HUES64 (cell line): Measurements from ENCODE around the gene MBNL2.

Source experiments
- H3K27ac ChIP-seq: 2 replicates; pipeline ENCODE4 v1.7.0; 2013; ENCODE audit warnings: low read depth, low read length, inconsistent platforms
- H3K27me3 ChIP-seq: 2 replicates; pipeline ENCODE4 v1.6.1; 2013; ENCODE audit warnings: mild to moderate bottlenecking, low read length; ENCODE audit not compliant: insufficient read depth
- H3K36me3 ChIP-seq: 2 replicates; pipeline ENCODE4 v1.6.1; 2013; ENCODE audit warnings: mild to moderate bottlenecking, low read length; ENCODE audit not compliant: insufficient read depth
- H3K4me1 ChIP-seq: 2 replicates; pipeline ENCODE4 v1.6.1; 2013; ENCODE audit warnings: mild to moderate bottlenecking, low read length, moderate library complexity; ENCODE audit not compliant: insufficient read depth
- H3K4me3 ChIP-seq: 2 replicates; pipeline ENCODE4 v1.5.1; 2013; ENCODE audit warnings: mild to moderate bottlenecking, low read length, moderate library complexity
- H3K9ac ChIP-seq: 2 replicates; pipeline ENCODE4 v1.6.1; 2013; ENCODE audit warnings: mild to moderate bottlenecking, low read depth, low read length
- H3K9me3 ChIP-seq: 2 replicates; pipeline ENCODE4 v1.6.1; 2013; ENCODE audit warnings: low read depth, low read length; ENCODE audit not compliant: insufficient read depth
- WGBS: fragments of 150-250, 120-280 bp; methylation state at CpG from one replicate; pipeline ENCODE4 v1.1.7; 2013; ENCODE audit warnings: missing lambda C conversion rate; 5-methylcytosine and 5-hydroxymethylcytosine counted together

The MBNL2 gene

GRCh38 chr13:97255515-97256021, 33.4 kb downstream of the MBNL2 start:
- H3K4me3 ChIP-seq, result no peak overlapping the region
- H3K36me3 ChIP-seq, result no peaks in the 10 kb centered on the region
- H3K27me3 ChIP-seq, result no peaks in the 10 kb centered on the region
- 79% methylated on average over 3 of the region's 3 CpGs for WGBS
- H3K27ac ChIP-seq, result no peak overlapping the region
- H3K4me1 ChIP-seq, result peaks cover 28% of the 10 kb centered on the region
- H3K9ac ChIP-seq, result no peak overlapping the region
- H3K9me3 ChIP-seq, result no peaks in the 10 kb centered on the region

DNA sequence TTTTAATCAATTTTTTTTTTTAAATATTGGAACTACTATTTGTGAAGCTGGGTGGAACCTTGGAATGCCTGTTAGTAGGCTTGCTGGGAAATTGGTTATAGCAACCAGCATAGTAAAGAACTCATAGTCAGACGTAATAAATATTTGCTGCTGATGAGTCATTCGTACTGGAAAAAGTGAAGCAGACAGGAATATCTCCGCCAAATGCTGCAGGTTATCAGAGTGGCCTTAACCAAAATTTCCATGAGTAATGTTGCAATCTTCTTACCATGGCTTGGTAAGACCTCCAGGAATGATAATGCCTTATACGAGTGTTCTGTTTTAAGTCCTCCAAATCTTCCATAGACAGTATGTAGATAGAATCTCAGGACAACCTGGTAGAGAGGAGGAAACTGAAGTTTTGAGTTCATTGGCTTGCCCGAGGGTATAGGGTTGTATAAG, 34.2 kb downstream of the MBNL2 start:
- Histone ChIP-seq H3K27ac (no peak overlapping the region), H3K9me3 (no peaks in the 10 kb centered on the region), H3K4me1 (peaks cover 28% of the 10 kb centered on the region), H3K4me3 (no peak overlapping the region), H3K27me3 (no peaks in the 10 kb centered on the region), H3K36me3 (no peaks in the 10 kb centered on the region), H3K9ac (no peak overlapping the region)
- 93% methylated on average over 5 of the region's 5 CpGs for WGBS

DNA sequence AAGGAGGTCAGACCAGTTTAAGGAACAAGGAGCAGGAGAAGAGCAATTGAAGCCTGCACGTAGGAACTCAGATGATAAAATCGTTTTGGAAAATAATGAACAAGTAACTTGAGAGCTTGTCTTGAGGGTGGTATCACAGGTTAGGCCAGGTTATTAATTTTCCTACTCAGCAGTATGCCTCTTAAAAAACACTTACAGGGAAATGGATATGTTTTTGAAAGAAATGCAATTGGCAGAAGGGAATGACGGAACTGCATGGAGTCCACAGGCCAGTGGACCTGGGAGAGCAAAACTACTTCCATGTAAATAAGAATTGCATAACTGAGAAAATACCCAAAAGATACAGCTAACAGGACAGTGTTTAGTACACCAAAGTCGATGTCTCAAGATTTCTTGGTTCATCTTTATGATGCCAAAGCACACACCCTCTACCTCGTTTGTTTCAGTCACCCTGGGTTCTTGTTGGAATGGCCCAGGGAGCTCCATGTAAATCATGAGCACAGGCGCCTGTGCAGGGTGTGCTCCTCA, 35.2 kb downstream of the MBNL2 start:
- H3K27ac ChIP-seq, result no peak overlapping the region

GRCh38 chr13:97257800-97258799, 36.0 kb downstream of the MBNL2 start:
- no peak overlapping the region for H3K4me3 ChIP-seq
- no peak overlapping the region for H3K9ac ChIP-seq
- peaks cover 28% of the 10 kb centered on the region for H3K4me1 ChIP-seq

More for the DNA sequence above, 35.2 kb downstream of the MBNL2 start:
- Histone ChIP-seq H3K27me3 (no peaks in the 10 kb centered on the region), H3K9me3 (no peaks in the 10 kb centered on the region), H3K9ac (no peak overlapping the region), H3K36me3 (no peaks in the 10 kb centered on the region), H3K4me1 (peaks cover 28% of the 10 kb centered on the region), H3K4me3 (no peak overlapping the region)
- 94% methylated on average over 6 of the region's 6 CpGs for WGBS

GRCh38 chr13:97258801-97259200, 36.7 kb downstream of the MBNL2 start:
- H3K4me3 ChIP-seq, result no peak overlapping the region
- no peak overlapping the region for H3K27ac ChIP-seq
- no peak overlapping the region for H3K9ac ChIP-seq
- WGBS, result 93% methylated on average over 2 of the region's 2 CpGs
- H3K36me3 ChIP-seq, result no peaks in the 10 kb centered on the region
- H3K27me3 ChIP-seq, result no peaks in the 10 kb centered on the region
- no peaks in the 10 kb centered on the region for H3K9me3 ChIP-seq
- peaks cover 28% of the 10 kb centered on the region for H3K4me1 ChIP-seq

More at GRCh38 chr13:97257800-97258799, 36.0 kb downstream of the MBNL2 start:
- no peaks in the 10 kb centered on the region for H3K36me3 ChIP-seq
- no peak overlapping the region for H3K27ac ChIP-seq
- no peaks in the 10 kb centered on the region for H3K27me3 ChIP-seq
- 77% methylated on average over 11 of the region's 13 CpGs for WGBS
- no peaks in the 10 kb centered on the region for H3K9me3 ChIP-seq

DNA sequence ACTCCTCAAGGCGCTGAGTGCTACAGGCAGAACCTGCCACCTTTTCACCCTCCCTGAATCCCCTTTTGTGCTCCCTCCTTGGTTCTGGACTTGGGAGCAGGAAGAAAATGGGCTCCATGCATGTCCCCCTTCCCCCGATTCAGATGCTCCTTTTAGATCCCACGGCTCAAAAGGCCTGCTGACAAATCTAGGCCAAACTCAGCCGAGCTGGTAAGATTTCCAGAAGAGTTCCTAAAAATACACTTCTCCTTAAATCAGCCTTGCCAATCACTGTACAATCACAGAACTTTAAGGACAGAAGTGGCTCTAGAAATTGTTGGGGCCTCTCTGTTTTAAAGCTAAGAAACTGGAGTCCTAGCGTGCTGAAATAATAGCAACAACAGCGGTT, 37.3 kb downstream of the MBNL2 start:
- H3K36me3 ChIP-seq, result no peaks in the 10 kb centered on the region
- no peaks in the 10 kb centered on the region for H3K27me3 ChIP-seq
- H3K27ac ChIP-seq, result no peak overlapping the region
- no peaks in the 10 kb centered on the region for H3K9me3 ChIP-seq
- 93% methylated on average over 6 of the region's 6 CpGs for WGBS
- no peak overlapping the region for H3K4me3 ChIP-seq
- H3K4me1 ChIP-seq, result peaks cover 28% of the 10 kb centered on the region
- no peak overlapping the region for H3K9ac ChIP-seq

GRCh38 chr13:97259798-97260714, 37.9 kb downstream of the MBNL2 start:
- H3K27ac ChIP-seq, result no peak overlapping the region
- H3K36me3 ChIP-seq, result no peaks in the 10 kb centered on the region
- no peaks in the 10 kb centered on the region for H3K9me3 ChIP-seq
- no peak overlapping the region for H3K9ac ChIP-seq
- no peaks in the 10 kb centered on the region for H3K27me3 ChIP-seq
- 94% methylated on average over 12 of the region's 12 CpGs for WGBS
- H3K4me3 ChIP-seq, result no peak overlapping the region
- H3K4me1 ChIP-seq, result peaks cover 24% of the 10 kb centered on the region

DNA sequence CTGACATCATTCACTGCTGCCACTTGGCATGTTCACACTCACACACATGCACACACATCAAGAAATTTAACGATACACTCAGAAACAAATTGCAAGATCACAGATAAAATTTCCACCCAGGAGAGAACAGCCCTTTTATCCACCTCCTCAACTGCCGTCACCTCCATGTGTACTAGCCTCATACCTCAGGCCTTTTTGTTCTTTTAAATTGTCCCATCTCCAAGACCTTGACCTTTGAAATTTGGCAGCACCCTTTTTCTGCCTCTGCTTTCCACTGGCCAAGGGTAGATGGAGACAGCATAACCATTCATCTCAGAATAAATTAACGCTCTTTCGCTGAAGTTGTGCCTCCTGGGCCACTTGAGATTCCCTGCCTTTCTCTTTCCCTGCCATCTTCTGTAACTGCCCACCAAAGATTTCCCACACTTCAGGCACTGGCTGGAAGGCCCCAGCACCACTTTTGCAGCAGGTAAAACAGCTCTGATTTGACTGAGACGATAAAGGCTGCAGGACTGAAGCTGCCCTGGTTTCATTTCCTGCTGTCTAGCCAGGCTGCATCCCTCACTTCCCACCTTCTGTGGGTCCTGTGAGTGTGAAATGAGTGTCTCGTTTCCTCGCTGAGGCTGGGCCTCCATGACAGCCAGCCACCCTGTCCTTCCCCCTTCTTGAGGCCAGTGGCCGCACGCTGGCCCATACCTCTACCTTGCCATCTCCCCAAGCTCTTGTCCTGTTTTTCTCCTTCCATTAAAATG, 39.3 kb downstream of the MBNL2 start:
- no peaks in the 10 kb centered on the region for H3K36me3 ChIP-seq
- no peaks in the 10 kb centered on the region for H3K9me3 ChIP-seq
- no peak overlapping the region for H3K27ac ChIP-seq
- peaks cover 24% of the 10 kb centered on the region for H3K4me1 ChIP-seq
- 95% methylated on average over 9 of the region's 9 CpGs for WGBS
- no peak overlapping the region for H3K9ac ChIP-seq
- no peak overlapping the region for H3K4me3 ChIP-seq
- no peaks in the 10 kb centered on the region for H3K27me3 ChIP-seq

DNA sequence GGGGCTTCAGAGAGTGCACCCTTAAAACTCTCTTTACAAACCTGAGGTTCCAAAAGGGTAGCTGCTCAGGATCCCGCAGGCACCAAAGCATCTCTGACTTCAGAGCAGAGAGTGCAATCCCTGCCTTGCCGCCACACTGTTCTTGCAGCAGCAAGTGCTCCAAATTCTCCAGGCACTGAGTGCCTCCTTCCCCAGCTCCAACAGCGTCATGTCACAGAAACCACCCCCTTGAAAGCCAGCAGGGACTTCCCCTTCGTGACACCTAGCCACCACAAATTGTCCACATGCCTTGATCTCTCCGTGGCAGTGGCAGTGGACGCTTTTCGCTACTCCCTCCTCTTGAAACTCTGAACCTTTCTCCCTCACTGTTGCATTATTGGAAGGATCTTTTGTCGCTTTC, 39.9 kb downstream of the MBNL2 start:
- H3K27ac ChIP-seq, result no peak overlapping the region
- 87% methylated on average over 8 of the region's 8 CpGs for WGBS
- no peaks in the 10 kb centered on the region for H3K9me3 ChIP-seq
- H3K9ac ChIP-seq, result no peak overlapping the region
- no peaks in the 10 kb centered on the region for H3K36me3 ChIP-seq
- H3K4me3 ChIP-seq, result no peak overlapping the region
- H3K27me3 ChIP-seq, result no peaks in the 10 kb centered on the region
- peaks cover 24% of the 10 kb centered on the region for H3K4me1 ChIP-seq

DNA sequence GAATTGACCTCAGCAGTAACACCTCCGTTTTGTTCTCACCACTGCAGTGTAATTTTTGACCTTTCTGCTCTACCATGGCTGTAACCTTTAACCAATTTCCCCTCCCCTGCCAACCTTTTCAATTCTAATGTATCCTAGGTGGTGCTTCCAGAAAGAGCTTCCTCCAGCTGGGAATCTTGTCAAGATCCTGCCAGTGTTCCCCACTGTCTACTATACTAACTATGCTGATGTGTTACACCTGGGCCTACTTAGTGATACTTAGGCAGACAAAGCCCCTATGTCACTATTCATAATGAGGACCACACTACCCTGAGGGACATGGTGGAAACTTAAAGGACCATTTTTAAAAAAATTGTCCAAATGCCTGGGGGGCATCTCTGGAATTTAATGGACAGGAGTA, 41.0 kb downstream of the MBNL2 start:
- WGBS, result 89% methylated on average over 1 of the region's 1 CpG
- no peak overlapping the region for H3K4me3 ChIP-seq
- no peak overlapping the region for H3K9ac ChIP-seq
- no peaks in the 10 kb centered on the region for H3K27me3 ChIP-seq
- no peaks in the 10 kb centered on the region for H3K9me3 ChIP-seq
- peaks cover 24% of the 10 kb centered on the region for H3K4me1 ChIP-seq
- no peaks in the 10 kb centered on the region for H3K36me3 ChIP-seq
- no peak overlapping the region for H3K27ac ChIP-seq
